Neural cell (in vitro differentiated cells): ENCODE data around the gene APP. TPM values are rescaled to one million over a fixed set of nuclear protein-coding genes. Genes with fewer than 3 reads are reported as not detected.

Experiments
- H2AFZ ChIP-seq: fragments of 200-600, 300-800 bp; sonication (generic), shearing (Covaris generic); 2 replicates; pipeline ENCODE4 v1.6.0; 2014; ENCODE audit warnings: low read depth, mild to moderate bottlenecking, antibody characterized with exemption, low read length, moderate library complexity
- H3F3A ChIP-seq: fragments of 200-600 bp; shearing (Covaris generic); 2 replicates; pipeline ENCODE4 v1.6.1; 2016; ENCODE audit warnings: mild to moderate bottlenecking, moderate library complexity, mixed read lengths, antibody characterized with exemption, low read length; ENCODE audit not compliant: insufficient read depth, poor library complexity, severe bottlenecking
- H3K27ac ChIP-seq: fragments of 200-600, 300-800 bp; sonication (generic), shearing (Covaris generic); 2 replicates; pipeline ENCODE4 v1.5.1; 2014; ENCODE audit warnings: mild to moderate bottlenecking, low read length, moderate library complexity
- H3K27me3 ChIP-seq: fragments of 300-800, 200-600 bp; sonication (generic), shearing (Covaris generic); 2 replicates; pipeline ENCODE4 v1.6.0; 2014; ENCODE audit warnings: mild to moderate bottlenecking, low read depth, low read length, moderate library complexity; ENCODE audit not compliant: insufficient read depth
- H3K36me3 ChIP-seq: fragments of 300-800, 200-600 bp; sonication (generic), shearing (Covaris generic); 2 replicates; pipeline ENCODE4 v1.5.1; 2014; ENCODE audit warnings: mild to moderate bottlenecking, antibody characterized with exemption, low read length, moderate library complexity; ENCODE audit not compliant: insufficient read depth
- H3K4me2 ChIP-seq: fragments of 300-800, 200-600 bp; sonication (generic), shearing (Covaris generic); 2 replicates; pipeline ENCODE4 v1.6.0; 2014; ENCODE audit warnings: mild to moderate bottlenecking, low read length
- H3K4me3 ChIP-seq: fragments of 300-800, 200-600 bp; sonication (generic), shearing (Covaris generic); 2 replicates; pipeline ENCODE4 v1.5.1; 2014; ENCODE audit warnings: mild to moderate bottlenecking, low read length, moderate library complexity
- H3K79me2 ChIP-seq: fragments of 200-600 bp; shearing (Covaris generic); replicated peaks from 2 replicates; pipeline ENCODE4 v1.6.0; 2014; ENCODE audit warnings: mild to moderate bottlenecking, low read length, moderate library complexity; ENCODE audit not compliant: insufficient read depth
- H3K9ac ChIP-seq: fragments of 300-800, 200-600 bp; sonication (generic), shearing (Covaris generic); 2 replicates; pipeline ENCODE4 v1.6.1; 2016; ENCODE audit warnings: mild to moderate bottlenecking, low read length, mixed read lengths
- H3K9me2 ChIP-seq: fragments of 200-600 bp; shearing (Covaris generic); 2 replicates; pipeline ENCODE4 v1.6.1; 2016; ENCODE audit warnings: mild to moderate bottlenecking, low read length, mixed read lengths; ENCODE audit not compliant: insufficient read depth
- H3K9me3 ChIP-seq: fragments of 200-600, 300-800 bp; sonication (generic), shearing (Covaris generic); 2 replicates; pipeline ENCODE4 v1.6.1; 2016; ENCODE audit warnings: mild to moderate bottlenecking, mixed run types, low read length, moderate library complexity, mixed read lengths
- H4K20me1 ChIP-seq: fragments of 200-600 bp; shearing (Covaris generic); 2 replicates; pipeline ENCODE4 v1.6.1; 2016; ENCODE audit warnings: mild to moderate bottlenecking, mixed run types; ENCODE audit not compliant: insufficient read depth
- CTCF ChIP-seq: fragments of 450-650 bp; IDR thresholded peaks from 2 replicates; pipeline ENCODE4 v1.5.1; 2014; ENCODE audit warnings: antibody characterized with exemption, mild to moderate bottlenecking, moderate library complexity; ENCODE audit not compliant: poor library complexity, severe bottlenecking
- EP300 ChIP-seq: fragments of 450-650 bp; conservative IDR thresholded peaks from 2 replicates; pipeline ENCODE4 v1.6.1; 2014; ENCODE audit warnings: antibody characterized with exemption, mild to moderate bottlenecking, moderate library complexity; ENCODE audit not compliant: poor library complexity, severe bottlenecking
- EZH2 ChIP-seq: fragments of 200-600, 300-800 bp; shearing (Covaris generic), sonication (generic); IDR thresholded peaks from 2 replicates; pipeline ENCODE4 v1.6.1; 2014; ENCODE audit warnings: antibody characterized with exemption, low read length, borderline replicate concordance, mild to moderate bottlenecking; ENCODE audit not compliant: insufficient read depth, poor library complexity, severe bottlenecking
- MXI1 ChIP-seq: fragments of 450-650 bp; conservative IDR thresholded peaks from 2 replicates; pipeline ENCODE4 v1.6.1; 2014; ENCODE audit warnings: antibody characterized with exemption, mild to moderate bottlenecking; ENCODE audit not compliant: poor library complexity, severe bottlenecking
- POLR2AphosphoS5 ChIP-seq: IDR thresholded peaks from 2 replicates; pipeline ENCODE4 v1.6.1; 2012
- RAD21 ChIP-seq: fragments of 450-650 bp; conservative IDR thresholded peaks from 2 replicates; pipeline ENCODE4 v1.6.1; 2014; ENCODE audit warnings: antibody characterized with exemption, mild to moderate bottlenecking, moderate library complexity
- REST ChIP-seq: IDR thresholded peaks from 2 replicates; pipeline ENCODE4 v1.6.1; 2012; ENCODE audit warnings: borderline replicate concordance
- SMC3 ChIP-seq: fragments of 450-650 bp; conservative IDR thresholded peaks from 2 replicates; pipeline ENCODE4 v1.6.1; 2014; ENCODE audit warnings: antibody characterized with exemption, mild to moderate bottlenecking, moderate library complexity; ENCODE audit not compliant: poor library complexity
- TAF1 ChIP-seq: IDR thresholded peaks from 2 replicates; pipeline ENCODE4 v1.6.1; 2012; ENCODE audit warnings: low read depth
- polyA plus RNA-seq: library from polyadenylated mRNA; depleted of rRNA; stranded (reverse); fragments of >200 nt; gene quantifications from 2 replicates; pipeline ENCODE4 v1.2.3, GENCODE V29; 2014

The APP gene
- polyA plus RNA-seq, 1 donor from 2014 or later = 470 TPM

GRCh38 chr21:26100573-26100972 is 70.0 kb downstream of the APP start:
- H3F3A ChIP-seq = peaks cover 3% of the 10 kb centered on the region
- no peaks in the 10 kb centered on the region for H3K27me3 ChIP-seq
- no peak overlapping the region for H2AFZ ChIP-seq
- peaks cover 6% of the 10 kb centered on the region for H3K36me3 ChIP-seq
- H3K79me2 ChIP-seq = peaks cover 57% of the 10 kb centered on the region
- H3K9me3 ChIP-seq = no peaks in the 10 kb centered on the region
- no peaks in the 10 kb centered on the region for H4K20me1 ChIP-seq
- no peaks in the 10 kb centered on the region for H3K9me2 ChIP-seq
- H3K27ac ChIP-seq = no peak overlapping the region
- H3K4me2 ChIP-seq = no peak overlapping the region
- no peak overlapping the region for H3K9ac ChIP-seq
- TF ChIP-seq REST (no peak), TAF1 (no peak), EP300 (no peak), SMC3 (no peak), MXI1 (no peak), POLR2AphosphoS5 (no peak), RAD21 (no peak), EZH2 (no peak)
- no peak overlapping the region for H3K4me3 ChIP-seq

- H3K79me2 ChIP-seq = peaks cover 54% of the 10 kb centered on the region
- H3K4me3 ChIP-seq = no peak overlapping the region
- no peak for TF ChIP-seq TAF1
- TF ChIP-seq POLR2AphosphoS5 = peak; percentile 48
- no peak for TF ChIP-seq EZH2
- no peak for TF ChIP-seq RAD21
- H3K36me3 ChIP-seq = peaks cover 6% of the 10 kb centered on the region
- H3K27me3 ChIP-seq = no peaks in the 10 kb centered on the region
- H3F3A ChIP-seq = peaks cover 3% of the 10 kb centered on the region
- H3K9me2 ChIP-seq = no peaks in the 10 kb centered on the region
- no peaks in the 10 kb centered on the region for H3K9me3 ChIP-seq
- no peak overlapping the region for H3K4me2 ChIP-seq
- no peaks in the 10 kb centered on the region for H4K20me1 ChIP-seq
- no peak overlapping the region for H2AFZ ChIP-seq
- no peak overlapping the region for H3K9ac ChIP-seq
- peak overlapping the region; percentile 7 for H3K27ac ChIP-seq
Observed at GRCh38 chr21:26099610-26100219, 70.9 kb downstream of the APP start.

- Histone ChIP-seq H2AFZ (no peak overlapping the region), H3K9ac (no peak overlapping the region), H3K9me2 (no peaks in the 10 kb centered on the region), H3K9me3 (no peaks in the 10 kb centered on the region), H4K20me1 (no peaks in the 10 kb centered on the region), H3K4me3 (no peak overlapping the region), H3K79me2 (peaks cover 51% of the 10 kb centered on the region), H3K4me2 (no peak overlapping the region), H3F3A (peaks cover 3% of the 10 kb centered on the region), H3K27ac (peak overlapping the region; percentile 7), H3K27me3 (no peaks in the 10 kb centered on the region), H3K36me3 (peaks cover 5% of the 10 kb centered on the region)
- TF ChIP-seq EZH2 = no peak
- TF ChIP-seq POLR2AphosphoS5 = no peak
- no peak for TF ChIP-seq TAF1
- TF ChIP-seq MXI1 = no peak
- TF ChIP-seq EP300 = no peak
- TF ChIP-seq REST = no peak
- no peak for TF ChIP-seq RAD21
- no peak for TF ChIP-seq SMC3
- TF ChIP-seq CTCF = no peak
Observed at GRCh38 chr21:26098772-26099397, 71.7 kb downstream of the APP start.
